Smooth muscle cell (in vitro differentiated cells): Measurements from ENCODE around the gene IL17RD. TPM values are rescaled to one million over a fixed set of nuclear protein-coding genes. Genes with fewer than 3 reads are reported as not detected.

ENCODE experiments used
- DNase-seq: peaks from one replicate; lab custom pipeline; 2025; ENCODE audit not compliant: unreplicated experiment; lab: John Stamatoyannopoulos, UW
- H2AFZ ChIP-seq: fragments of 200-600 bp; sonication (generic); 2 replicates; pipeline ENCODE4 v1.6.0; 2016; ENCODE audit warnings: antibody characterized with exemption, low read depth, mild to moderate bottlenecking
- H3F3A ChIP-seq: fragments of 200-600 bp; sonication (generic); 2 replicates; pipeline ENCODE4 v1.6.0; 2017; ENCODE audit warnings: antibody characterized with exemption, low read depth
- H3K27ac ChIP-seq: fragments of 200-600 bp; sonication (generic); 2 replicates; pipeline ENCODE4 v1.5.1; 2016; ENCODE audit warnings: low read depth, mild to moderate bottlenecking
- H3K27me3 ChIP-seq: fragments of 200-600 bp; sonication (generic); 2 replicates; pipeline ENCODE4 v1.6.1; 2016; ENCODE audit warnings: low read depth, mild to moderate bottlenecking
- H3K36me3 ChIP-seq: fragments of 200-600 bp; sonication (generic); 2 replicates; pipeline ENCODE4 v1.5.1; 2016; ENCODE audit warnings: low read depth
- H3K4me1 ChIP-seq: fragments of 200-600 bp; sonication (generic); 2 replicates; pipeline ENCODE4 v1.5.1; 2016; ENCODE audit warnings: low read depth
- H3K4me2 ChIP-seq: fragments of 200-600 bp; sonication (generic); 2 replicates; pipeline ENCODE4 v1.6.0; 2016; ENCODE audit warnings: mild to moderate bottlenecking
- H3K4me3 ChIP-seq: fragments of 200-600 bp; sonication (generic); 2 replicates; pipeline ENCODE4 v1.5.1; 2016; ENCODE audit warnings: mild to moderate bottlenecking
- H3K79me2 ChIP-seq: fragments of 200-600 bp; sonication (generic); 2 replicates; pipeline ENCODE4 v1.6.0; 2016; ENCODE audit warnings: low read depth, mild to moderate bottlenecking
- H3K9ac ChIP-seq: fragments of 200-600 bp; sonication (generic); 2 replicates; pipeline ENCODE4 v1.6.0; 2016; ENCODE audit warnings: low read depth
- H3K9me3 ChIP-seq: fragments of 200-600 bp; sonication (generic); replicated peaks from 2 replicates; pipeline ENCODE4 v1.5.1; 2016; ENCODE audit warnings: low read depth
- H4K20me1 ChIP-seq: fragments of 200-600 bp; sonication (generic); 2 replicates; pipeline ENCODE4 v1.6.0; 2016; ENCODE audit warnings: low read depth
- CTCF ChIP-seq: fragments of 200-600 bp; sonication (generic); IDR thresholded peaks from 2 replicates; pipeline ENCODE4 v1.5.1; 2017; ENCODE audit warnings: borderline replicate concordance, mild to moderate bottlenecking, antibody characterized with exemption; ENCODE audit not compliant: insufficient read depth, poor library complexity, severe bottlenecking
- WGBS: methylation state at CpG from one replicate; pipeline ENCODE4 v1.1.7; 2016; ENCODE audit warnings: low lambda C conversion rate; 5-methylcytosine and 5-hydroxymethylcytosine counted together
- polyA plus RNA-seq: library from polyadenylated mRNA; unstranded; fragments of >200 nt; fragmentation: Nextera tagmentation; extraction: Ambion mirVana; gene quantifications from 2 replicates; pipeline ENCODE4 v1.2.1, GENCODE V29; 2016
- total RNA-seq: library from RNA; depleted of rRNA; stranded (reverse); fragments of >200 nt; gene quantifications from 2 replicates; pipeline ENCODE4 v1.2.3, GENCODE V29; 2014

IL17RD gene
- 1.9 TPM in 2 replicates for total RNA-seq
- polyA plus RNA-seq: 0.59 and 1.2 TPM in 2 replicates

GRCh38 chr3:57164657-57165573 is at the start of gene IL17RD:
Gene IL17RD (minus strand): TSS chr3:57165353. CDS start chr3:57165286, 67 bp downstream.
- Histone ChIP-seq H2AFZ (peak within 1 kb of the TSS; percentile 88), H3K36me3 (no peaks in the 10 kb centered on the region), H3K79me2 (no peaks in the 10 kb centered on the region), H3F3A (no peaks in the 10 kb centered on the region), H4K20me1 (no peaks in the 10 kb centered on the region), H3K9me3 (no peaks in the 10 kb centered on the region), H3K9ac (peak within 1 kb of the TSS; percentile 43), H3K4me1 (peaks cover 33% of the 10 kb centered on the region), H3K27ac (no peak within 1 kb of the TSS), H3K4me3 (peak within 1 kb of the TSS; percentile 75), H3K4me2 (peak within 1 kb of the TSS; percentile 100), H3K27me3 (peaks cover 4% of the 10 kb centered on the region)
- DNase-seq: peak; percentile 44
- TF ChIP-seq CTCF: no peak
- under 1% methylated on average over 83 of the region's 98 CpGs for WGBS

- Histone ChIP-seq H3K4me1 (no peaks in the 10 kb centered on the region), H3K4me3 (no peak overlapping the region), H4K20me1 (no peaks in the 10 kb centered on the region), H3K9me3 (no peaks in the 10 kb centered on the region), H3K9ac (no peak overlapping the region), H3F3A (no peaks in the 10 kb centered on the region), H3K27ac (no peak overlapping the region), H3K27me3 (no peaks in the 10 kb centered on the region), H3K36me3 (no peaks in the 10 kb centered on the region), H2AFZ (no peak overlapping the region), H3K4me2 (no peak overlapping the region), H3K79me2 (no peaks in the 10 kb centered on the region)
- 91% methylated on average over 2 of the region's 2 CpGs for WGBS
- DNase-seq: no peak
- no peak for TF ChIP-seq CTCF
These were observed 41.3 kb upstream of the IL17RD start for GRCh38 chr3:57206423-57206822.

DNA sequence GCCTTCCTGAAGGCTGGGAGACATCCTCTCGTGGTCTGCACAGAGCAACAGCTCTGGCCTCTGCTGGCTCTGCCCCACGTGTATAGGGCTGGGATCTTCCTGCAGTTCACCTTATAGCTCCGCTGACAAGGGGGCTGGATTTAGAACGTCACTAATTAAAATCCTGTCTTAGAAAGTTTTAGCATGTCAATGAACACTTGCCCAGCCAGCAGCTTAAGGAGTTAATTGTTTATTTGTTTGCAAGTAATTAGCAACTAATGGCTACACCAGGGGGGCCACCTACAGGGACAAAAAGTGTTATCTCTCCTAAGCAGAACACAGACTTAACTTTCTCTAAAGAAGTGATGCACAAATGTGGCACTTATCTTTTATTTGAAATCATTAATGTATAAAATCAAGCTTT is 34.7 kb upstream of the IL17RD start, which contains the start of gene HESX1:
TSS of gene HESX1 (minus strand) at position 84 of the 403 bp plus-strand sequence. CDS start at position 24, 60 bp downstream.
- Histone ChIP-seq H3K36me3 (no peaks in the 10 kb centered on the region), H3K9ac (no peak within 1 kb of the TSS), H3K27ac (no peak within 1 kb of the TSS), H3K4me3 (no peak within 1 kb of the TSS), H3K27me3 (no peaks in the 10 kb centered on the region), H3K4me1 (peaks cover 37% of the 10 kb centered on the region), H4K20me1 (no peaks in the 10 kb centered on the region), H2AFZ (no peak within 1 kb of the TSS), H3K9me3 (no peaks in the 10 kb centered on the region), H3F3A (peaks cover 4% of the 10 kb centered on the region), H3K79me2 (no peaks in the 10 kb centered on the region), H3K4me2 (no peak within 1 kb of the TSS)
- DNase-seq: no peak
- no peak for TF ChIP-seq CTCF
- WGBS: 27% methylated on average over 4 of the region's 4 CpGs

DNA sequence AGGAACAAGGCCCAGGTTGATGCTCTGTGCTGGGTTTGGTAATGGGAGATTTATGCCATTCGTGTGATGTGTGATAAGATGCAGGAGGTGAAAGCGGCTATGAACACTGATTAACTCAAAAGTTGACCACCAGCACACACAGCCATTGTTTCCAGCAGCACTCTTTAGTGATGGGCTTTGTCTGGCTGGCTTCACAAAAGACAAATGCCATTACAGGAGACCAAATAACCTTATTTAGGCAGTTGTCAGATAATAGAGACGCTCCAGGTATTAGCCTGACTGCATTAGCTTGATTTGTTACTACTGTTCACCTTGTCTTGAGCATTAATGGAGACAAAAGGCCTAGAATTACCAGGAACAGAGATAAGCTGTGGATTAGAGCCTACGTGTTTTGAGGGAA is 29.5 kb upstream of the IL17RD start:
- Histone ChIP-seq H3K4me3 (no peak overlapping the region), H4K20me1 (no peaks in the 10 kb centered on the region), H3K9ac (no peak overlapping the region), H3K4me1 (peaks cover 27% of the 10 kb centered on the region), H3K27ac (no peak overlapping the region), H3K4me2 (no peak overlapping the region), H3K9me3 (no peaks in the 10 kb centered on the region), H3K36me3 (no peaks in the 10 kb centered on the region), H3F3A (peaks cover 4% of the 10 kb centered on the region), H3K79me2 (no peaks in the 10 kb centered on the region), H3K27me3 (no peaks in the 10 kb centered on the region), H2AFZ (no peak overlapping the region)
- no peak for DNase-seq
- WGBS: 72% methylated on average over 4 of the region's 4 CpGs
- TF ChIP-seq CTCF: no peak
